Activated T-helper 1 cell treated with Interleukin-2 at 50 U/mL for 16 hours (primary cell): Measurements from ENCODE around the gene ATF6B.
"Not testable (repeated sequence)": the region's sequence is repeated elsewhere in the genome, so short reads cannot be mapped to it uniquely, and the experiment has no call there.

Experiments
- DNase-seq: peaks from one replicate; pipeline ENCODE4 v3.0.0-alpha.2; 2020; ENCODE audit warnings: low read depth

The ATF6B gene

GRCh38 chr6:32154514-32155161 lies 26.6 kb upstream of the ATF6B start:
- DNase-seq: peak; percentile 44

GRCh38 chr6:32153564-32154513 lies 25.8 kb upstream of the ATF6B start, which contains the start of gene PPT2:
Gene PPT2 (plus strand): TSS chr6:32154141. CDS start chr6:32154595, 454 bp downstream.
- peak; percentile 48 for DNase-seq

DNA sequence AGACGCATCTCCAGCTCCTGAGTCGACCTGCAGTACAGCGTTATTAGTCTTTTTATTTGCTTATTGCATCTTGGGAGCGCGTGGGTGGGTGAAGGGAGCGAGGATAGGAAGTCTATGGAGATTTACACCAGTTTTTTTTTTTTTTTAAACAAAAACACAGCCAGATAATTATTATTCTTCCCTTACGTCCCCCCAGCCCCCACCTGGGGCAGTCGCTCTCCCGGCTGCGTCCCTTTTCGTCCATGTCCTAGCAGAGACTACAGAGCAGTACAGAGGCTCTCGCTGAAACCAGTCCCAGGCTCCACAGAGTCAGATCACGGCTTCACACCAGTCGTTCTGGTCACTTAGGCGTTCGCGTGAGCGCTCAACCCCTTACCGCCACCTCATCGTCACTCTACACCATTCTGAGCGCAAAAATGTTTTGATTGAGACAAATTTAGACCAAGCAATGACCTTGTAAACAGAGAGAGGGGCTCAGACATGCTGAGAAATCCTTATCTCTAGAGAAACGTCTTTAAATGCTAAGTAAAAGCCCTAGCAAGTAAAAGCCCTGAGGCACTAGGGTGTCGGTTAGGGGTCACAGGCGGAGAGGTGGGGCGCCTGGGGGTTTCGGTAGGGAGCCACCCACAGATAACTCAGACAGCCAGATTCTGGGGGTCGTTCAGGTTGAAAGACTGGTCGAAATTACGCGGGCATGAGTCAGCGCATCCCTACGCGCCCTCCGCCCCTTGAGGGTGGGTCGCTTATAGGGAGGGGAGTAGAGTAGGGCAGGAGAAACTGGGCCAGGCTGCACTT lies 24.9 kb upstream of the ATF6B start:
- DNase-seq: no peak

GRCh38 chr6:32151863-32152768 lies 24.1 kb upstream of the ATF6B start, which contains the start of gene PRRT1:
Gene PRRT1 (minus strand): TSS chr6:32151939. CDS start chr6:32151827, 112 bp downstream.
- DNase-seq: no peak

DNA sequence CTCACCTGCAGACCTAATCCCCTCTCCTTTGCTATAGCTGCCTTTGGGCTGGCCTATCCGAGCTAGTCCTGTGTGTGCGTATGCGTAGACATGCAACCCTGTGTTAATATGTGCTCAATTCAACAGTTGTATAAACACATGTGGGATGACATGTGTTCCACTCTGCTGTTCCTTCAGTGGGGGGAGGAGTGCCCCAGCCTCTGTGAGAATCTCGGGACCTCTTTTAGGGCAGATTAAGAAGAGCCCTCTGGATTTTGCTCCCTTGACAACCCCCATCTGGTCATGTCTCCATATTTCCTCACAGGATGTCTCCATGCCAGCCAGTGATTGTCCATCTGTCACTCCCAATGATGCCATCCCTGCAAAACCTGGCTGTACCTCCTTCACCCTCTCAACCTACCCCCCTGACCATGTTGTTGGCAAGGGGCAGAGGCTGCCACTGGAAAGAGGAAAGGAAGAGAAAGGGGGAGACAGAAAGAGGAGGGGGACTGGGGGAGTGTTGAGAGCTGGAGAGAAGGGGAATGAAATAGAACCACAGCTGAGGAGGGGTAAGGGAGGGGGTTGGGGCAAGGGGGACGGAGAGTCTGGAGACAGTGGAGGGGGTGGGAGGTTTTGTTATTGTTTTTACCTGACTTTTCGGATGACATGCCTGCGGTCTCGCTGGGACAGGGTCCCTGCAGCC lies 23.3 kb upstream of the ATF6B start:
- DNase-seq: no peak

GRCh38 chr6:32149932-32150870 lies 22.2 kb upstream of the ATF6B start:
- no peak for DNase-seq

DNA sequence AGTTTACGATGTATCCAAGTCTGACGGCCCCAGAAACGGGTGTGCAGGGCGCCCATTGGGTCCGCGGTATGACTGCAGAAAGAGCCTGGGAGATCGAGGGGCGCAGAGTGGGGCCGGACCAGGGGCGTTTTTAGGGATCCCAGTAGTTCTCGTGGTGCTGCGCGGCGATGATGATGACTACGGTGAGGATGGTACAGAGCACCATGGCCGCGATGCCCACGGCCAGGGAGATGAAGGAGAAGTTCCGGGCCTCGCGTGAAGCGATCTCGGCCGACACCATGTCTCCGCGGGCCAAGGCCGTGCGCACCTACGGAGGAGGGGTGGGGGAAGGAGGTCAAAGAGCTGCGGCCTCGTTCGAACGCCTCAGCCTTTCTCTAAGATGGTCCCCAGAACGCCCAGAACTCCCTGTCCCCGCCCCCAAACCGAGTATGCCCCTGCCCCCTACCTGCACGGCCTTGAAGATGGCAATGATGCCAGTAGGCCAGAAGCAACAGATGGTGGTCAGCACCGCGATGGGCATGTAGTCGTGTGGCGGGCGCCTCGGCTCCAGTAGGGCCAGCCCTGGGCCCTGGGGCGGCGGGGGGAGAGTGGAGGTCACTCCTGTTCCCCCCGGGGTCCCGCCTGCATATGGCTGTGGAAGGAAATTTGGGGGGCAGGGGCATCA lies 21.2 kb upstream of the ATF6B start:
- DNase-seq: no peak

DNA sequence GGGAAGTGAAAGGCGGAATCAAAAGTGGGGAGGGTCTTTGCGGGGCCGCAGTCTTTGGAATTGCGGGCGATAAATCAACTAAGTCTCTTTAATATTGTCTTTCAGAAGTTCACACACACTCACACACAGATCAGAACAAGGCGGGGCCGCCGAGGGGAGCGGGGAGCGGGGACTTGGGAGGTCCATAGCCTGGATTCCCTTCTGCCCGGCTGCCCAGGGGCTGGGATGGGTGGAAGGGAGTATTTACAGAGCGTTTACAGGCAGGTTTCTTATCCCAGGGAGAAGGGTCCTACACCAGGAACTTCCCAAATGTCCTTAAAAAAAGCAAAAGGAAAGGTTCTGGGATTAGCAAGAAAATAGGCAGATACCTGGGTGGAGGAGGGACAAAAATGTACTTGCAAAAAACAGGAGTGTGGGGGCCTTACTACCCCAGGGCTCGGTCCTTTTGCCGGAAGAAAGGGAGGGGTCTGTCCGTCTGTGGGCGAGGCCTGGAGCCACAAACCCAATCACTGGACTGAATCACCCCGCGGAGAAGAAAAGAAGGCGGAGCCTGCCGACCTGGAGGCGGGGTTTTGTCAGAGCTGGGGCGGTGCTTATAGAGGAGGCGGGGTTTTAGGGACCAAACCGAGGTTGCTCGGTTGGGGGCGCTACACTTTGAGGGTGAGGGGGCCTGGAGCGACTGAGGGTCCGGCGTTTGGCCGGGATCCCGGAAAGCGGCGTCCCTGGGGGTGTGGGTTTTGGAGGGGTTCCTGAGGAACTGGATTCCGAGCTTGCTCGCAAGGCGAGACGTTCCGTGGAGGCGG lies 20.4 kb upstream of the ATF6B start:
- peak; percentile 41 for DNase-seq

DNA sequence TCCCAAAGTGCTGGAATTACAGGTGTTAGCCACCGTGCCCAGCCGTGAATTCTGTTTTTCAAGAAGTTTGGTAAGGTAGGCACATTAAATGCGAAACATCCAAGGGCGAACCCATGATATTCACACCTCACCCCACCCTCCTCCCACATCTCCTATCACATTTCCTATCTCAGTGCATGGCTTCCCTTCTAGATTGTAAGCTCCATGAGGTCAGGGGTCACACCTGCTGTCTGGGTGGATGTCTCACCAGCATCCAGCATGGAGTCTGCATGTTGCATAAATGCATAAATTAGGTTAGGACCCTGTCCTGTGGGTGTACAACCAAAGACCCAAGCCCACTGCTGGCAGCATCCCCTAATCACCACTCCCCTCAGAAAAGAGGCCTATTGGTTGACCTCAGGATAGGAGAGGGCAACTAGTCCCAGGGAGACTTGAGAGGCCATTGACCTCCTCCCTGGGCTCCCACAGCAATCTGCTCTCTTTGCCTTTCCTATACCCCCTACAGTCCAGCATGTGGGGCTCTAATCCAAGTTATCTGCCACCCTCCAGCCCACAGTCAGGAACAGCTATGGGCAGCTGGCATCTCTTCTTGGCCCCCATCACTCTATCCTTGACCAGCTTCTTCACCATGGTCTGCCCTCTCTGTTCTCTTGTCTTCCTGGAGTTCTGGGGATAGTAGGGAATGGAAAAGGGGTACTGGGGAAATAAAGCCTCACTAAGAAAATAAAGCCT lies 19.5 kb upstream of the ATF6B start:
- no peak for DNase-seq

GRCh38 chr6:32146687-32147086 lies 18.6 kb upstream of the ATF6B start:
- DNase-seq: no peak

DNA sequence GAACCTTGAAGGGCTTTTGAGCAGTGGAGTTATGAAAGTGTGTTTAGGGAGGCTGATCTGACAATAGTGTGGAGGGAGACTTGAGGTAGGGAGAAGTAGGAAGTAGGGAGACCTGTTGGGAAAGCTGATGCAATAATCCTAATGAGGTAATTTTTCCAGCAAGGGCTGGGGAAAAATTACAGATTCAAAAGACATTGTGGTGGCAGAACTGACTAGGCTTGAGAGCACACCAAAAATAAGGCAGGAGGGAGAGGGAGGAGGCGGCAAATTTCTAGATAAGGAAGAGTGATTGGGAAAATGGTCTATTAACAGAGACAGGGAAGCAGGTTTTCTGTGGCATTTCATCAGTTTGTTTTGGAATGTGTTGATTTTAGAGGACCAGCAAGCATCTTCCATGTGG lies 18.2 kb upstream of the ATF6B start:
- DNase-seq: no peak

- DNase-seq: not testable (repeated sequence)
These were observed 16.2 kb upstream of the ATF6B start for GRCh38 chr6:32144238-32144637.

DNA sequence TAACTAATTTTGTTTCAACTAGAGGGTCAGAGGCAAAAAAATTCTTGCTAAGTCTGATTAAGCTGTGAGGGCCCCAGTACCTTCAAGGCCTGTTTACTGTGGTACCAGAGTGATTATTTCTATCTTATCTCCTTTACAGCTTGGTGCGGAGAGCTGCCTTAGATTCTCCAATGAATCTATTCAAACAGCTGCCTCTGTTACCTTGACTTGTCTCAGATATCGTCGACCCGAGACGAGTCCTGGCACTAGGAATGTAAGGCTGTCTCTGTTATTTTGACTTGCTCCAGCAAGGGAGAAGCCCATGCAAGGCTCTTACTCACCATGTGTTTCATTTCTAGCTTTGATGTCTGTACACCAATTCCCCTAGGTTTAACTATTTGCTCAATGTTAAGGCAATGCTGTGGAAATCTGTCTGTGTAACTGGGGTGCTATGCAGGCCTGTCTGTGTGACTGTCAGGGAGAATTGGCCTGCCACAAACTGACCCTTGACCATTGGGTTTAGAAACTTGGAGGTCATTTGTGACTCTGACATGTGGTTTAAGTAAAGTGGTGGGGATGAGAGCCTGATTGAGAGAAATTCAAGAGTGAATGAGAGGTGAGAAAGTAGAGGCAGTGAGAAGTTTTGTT lies 12.5 kb upstream of the ATF6B start:
- no peak for DNase-seq

DNA sequence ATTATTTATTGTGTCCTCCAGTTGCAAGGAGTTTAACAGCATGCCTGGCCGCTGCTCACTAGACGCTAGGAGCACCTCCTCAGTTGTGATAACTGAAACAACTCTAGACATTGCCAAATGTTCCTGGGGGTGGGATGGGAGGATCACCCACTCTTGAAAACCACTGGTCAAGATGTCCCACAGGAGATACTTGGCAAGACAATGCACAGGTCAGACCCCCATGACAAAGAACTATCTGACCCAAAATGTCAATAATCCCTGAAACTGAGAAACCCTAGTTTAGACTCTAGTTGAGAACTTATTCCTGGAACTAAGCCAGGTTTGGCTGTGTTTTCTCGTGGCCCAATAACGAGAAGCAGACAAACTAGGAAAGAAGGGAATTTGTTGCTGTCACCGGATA lies 11.5 kb upstream of the ATF6B start:
- DNase-seq: no peak

GRCh38 chr6:32137454-32137853 lies 9.4 kb upstream of the ATF6B start:
- no peak for DNase-seq

DNA sequence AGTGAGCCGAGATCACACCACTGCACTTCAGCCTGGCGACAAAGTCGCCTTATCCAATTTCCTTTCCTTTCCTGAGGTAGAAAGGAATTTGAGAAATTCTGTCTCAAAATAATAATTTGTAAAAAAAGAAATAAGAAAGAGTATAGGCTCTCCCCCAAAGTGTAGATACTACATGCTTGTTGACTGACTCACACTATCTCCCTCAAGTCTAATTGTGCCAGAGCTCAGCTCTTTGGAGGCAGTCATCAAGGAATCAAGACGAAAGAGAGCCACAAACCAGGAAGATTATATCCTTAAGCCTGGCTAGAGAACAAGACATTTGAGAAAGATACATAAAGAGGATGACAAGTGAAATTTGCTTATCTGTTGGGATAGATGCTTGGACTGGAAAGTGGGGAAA lies 5.7 kb upstream of the ATF6B start:
- DNase-seq: no peak

GRCh38 chr6:32132110-32132509 lies 4.1 kb upstream of the ATF6B start:
- no peak for DNase-seq
